GM12874 (cell line): ENCODE data around the gene SRCAP.

Source experiments
- TF ChIP-seq, protein P1 (sequence below): IDR thresholded peaks from 2 replicates; pipeline ENCODE4 v1.5.1; 2011; ENCODE audit warnings: low read depth, mild to moderate bottlenecking, control low read depth, low read length, moderate library complexity; ENCODE audit not compliant: insufficient read depth

Gene SRCAP

DNA sequence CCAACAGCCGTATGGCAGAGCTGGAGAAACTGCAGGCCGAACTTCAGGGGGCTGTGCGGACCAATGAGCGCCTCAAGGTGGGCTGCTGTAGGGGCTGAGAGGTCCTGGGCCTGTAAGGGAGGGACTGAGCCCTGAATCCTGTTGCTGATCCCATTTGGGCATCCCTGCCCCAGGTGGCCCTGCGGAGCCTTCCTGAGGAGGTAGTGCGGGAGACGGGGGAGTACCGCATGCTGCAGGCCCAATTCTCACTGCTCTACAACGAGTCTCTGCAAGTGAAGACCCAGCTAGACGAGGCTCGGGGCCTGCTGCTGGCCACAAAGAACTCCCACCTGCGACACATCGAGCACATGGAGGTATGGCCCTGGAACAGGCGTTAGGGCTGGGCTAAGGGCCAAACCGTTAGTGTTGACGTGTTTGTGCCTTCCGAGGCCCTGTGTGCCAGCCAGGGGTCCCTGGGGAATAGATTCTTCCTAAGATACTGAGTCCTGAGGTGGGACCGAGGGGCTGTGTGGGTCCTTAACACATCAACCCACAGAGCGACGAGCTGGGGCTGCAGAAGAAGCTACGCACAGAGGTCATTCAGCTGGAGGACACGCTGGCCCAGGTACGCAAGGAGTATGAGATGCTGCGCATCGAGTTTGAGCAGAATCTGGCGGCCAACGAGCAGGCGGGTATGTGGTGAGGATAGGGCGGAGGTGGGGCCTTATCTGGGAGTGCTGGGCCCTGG, 67.4 kb downstream of the SRCAP start:
- TF ChIP-seq, protein P1, sequence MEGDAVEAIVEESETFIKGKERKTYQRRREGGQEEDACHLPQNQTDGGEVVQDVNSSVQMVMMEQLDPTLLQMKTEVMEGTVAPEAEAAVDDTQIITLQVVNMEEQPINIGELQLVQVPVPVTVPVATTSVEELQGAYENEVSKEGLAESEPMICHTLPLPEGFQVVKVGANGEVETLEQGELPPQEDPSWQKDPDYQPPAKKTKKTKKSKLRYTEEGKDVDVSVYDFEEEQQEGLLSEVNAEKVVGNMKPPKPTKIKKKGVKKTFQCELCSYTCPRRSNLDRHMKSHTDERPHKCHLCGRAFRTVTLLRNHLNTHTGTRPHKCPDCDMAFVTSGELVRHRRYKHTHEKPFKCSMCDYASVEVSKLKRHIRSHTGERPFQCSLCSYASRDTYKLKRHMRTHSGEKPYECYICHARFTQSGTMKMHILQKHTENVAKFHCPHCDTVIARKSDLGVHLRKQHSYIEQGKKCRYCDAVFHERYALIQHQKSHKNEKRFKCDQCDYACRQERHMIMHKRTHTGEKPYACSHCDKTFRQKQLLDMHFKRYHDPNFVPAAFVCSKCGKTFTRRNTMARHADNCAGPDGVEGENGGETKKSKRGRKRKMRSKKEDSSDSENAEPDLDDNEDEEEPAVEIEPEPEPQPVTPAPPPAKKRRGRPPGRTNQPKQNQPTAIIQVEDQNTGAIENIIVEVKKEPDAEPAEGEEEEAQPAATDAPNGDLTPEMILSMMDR: no peak

DNA sequence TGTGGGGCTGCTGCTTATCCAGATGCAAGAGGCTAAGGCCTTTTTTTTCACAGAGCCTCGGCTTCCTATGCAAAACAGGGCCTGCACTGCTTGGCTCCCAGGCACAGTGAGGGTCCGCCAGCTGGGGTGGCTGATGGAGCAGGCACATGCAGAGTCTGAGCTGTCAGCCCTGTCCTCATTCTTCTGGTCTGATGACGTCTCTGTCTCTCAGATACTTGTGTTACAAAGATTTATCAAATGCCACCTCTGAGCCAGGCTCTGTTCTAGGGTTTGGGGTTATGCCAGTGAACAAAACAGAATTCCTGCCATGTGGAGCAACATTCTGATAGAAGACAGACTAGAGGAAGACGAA, 67.9 kb downstream of the SRCAP start:
- TF ChIP-seq, protein P1: no peak

DNA sequence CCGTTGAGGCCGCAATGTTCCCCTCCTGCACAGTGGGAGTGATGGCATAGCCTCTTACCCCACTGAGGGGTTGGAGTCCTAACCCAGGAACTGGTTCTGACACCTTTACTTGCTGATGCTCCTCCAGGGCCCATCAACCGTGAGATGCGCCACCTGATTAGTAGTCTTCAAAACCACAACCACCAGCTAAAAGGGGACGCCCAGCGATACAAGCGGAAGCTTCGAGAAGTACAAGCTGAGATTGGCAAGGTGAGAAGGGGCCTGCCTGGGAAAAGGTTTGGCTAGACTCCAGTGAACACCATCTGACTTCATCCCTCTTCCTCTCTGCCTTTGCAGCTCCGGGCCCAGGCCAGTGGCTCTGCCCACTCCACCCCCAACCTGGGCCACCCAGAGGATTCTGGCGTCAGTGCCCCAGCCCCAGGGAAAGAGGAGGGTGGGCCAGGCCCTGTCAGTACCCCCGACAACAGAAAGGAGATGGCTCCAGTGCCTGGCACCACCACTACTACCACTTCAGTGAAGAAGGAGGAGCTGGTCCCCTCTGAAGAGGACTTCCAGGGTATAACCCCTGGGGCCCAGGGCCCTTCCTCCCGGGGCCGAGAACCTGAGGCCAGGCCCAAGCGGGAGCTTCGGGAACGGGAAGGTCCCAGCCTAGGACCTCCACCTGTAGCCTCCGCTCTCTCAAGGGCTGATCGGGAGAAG, 68.9 kb downstream of the SRCAP start:
- TF ChIP-seq, protein P1: no peak

DNA sequence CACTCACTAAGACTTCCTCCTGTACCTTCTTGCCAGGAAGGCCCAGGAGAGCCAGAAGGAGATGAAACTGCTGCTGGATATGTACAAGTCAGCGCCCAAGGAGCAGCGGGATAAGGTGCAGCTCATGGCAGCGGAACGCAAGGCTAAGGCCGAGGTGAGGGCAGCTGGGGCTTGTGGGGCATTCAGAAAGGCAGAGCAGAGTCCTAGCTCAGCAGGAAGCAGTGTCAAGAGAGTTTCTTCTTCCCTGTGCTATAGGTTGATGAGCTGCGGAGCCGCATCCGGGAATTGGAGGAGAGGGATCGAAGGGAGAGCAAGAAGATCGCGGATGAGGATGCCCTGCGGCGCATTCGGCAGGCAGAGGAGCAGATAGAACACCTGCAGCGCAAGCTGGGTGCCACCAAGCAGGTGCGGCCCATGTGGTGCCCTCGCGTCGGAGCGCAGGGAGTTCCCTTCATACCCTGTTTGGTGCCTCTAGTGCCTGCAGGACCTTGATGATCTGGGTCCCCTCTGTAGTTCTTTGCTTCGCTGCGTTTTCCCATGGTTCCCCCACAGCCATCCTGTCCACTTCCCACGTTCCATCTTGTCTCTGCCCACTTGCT, 69.7 kb downstream of the SRCAP start:
- TF ChIP-seq, protein P1: no peak

DNA sequence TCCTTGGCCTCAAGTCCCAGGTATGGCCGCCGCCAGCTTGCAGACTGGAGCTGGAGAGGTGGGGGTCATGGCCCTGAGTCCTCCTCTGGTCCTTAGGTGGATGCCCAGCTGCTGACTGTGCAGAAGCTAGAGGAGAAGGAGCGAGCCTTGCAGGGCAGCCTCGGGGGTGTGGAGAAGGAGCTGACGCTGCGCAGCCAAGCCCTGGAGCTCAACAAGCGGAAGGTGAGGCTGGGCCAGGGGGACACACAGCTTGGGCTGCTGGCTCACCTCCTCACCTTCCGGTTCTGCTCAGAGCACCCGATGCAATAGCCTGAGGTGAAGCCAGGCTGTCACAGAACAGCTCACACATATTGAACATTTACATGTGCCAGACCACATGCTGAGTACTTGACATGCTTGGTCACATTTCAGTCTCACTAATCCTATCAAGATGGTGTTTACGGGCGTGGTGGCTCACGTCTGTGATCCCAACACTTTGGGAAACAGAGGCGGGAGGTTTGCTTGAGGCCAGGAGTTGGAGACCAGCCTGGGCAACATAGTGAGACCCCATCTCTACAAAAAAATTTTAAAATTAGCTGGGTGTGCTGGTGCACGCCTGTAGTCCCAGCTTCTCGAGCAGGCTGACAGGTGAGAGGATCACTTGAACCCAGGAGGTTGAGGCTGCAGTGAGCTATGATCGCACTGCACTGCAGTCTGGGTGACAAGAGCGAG, 70.6 kb downstream of the SRCAP start:
- TF ChIP-seq, protein P1: no peak

DNA sequence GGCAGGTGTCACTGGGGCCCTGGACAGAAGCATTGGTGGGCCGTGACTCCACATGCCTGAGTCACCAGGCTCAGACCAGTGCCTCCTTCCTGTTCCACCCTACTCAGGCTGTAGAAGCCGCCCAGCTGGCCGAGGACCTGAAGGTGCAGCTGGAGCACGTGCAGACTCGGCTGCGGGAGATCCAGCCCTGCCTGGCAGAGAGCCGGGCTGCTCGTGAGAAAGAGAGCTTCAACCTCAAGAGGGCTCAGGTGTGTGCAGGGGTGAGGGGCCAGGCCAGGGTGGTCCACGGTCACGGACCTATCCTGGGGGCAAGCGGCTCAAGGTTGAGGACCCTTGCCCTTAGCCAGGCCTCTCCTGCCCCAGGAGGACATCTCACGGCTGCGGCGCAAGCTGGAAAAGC, 72.8 kb downstream of the SRCAP start:
- TF ChIP-seq, protein P1: no peak

DNA sequence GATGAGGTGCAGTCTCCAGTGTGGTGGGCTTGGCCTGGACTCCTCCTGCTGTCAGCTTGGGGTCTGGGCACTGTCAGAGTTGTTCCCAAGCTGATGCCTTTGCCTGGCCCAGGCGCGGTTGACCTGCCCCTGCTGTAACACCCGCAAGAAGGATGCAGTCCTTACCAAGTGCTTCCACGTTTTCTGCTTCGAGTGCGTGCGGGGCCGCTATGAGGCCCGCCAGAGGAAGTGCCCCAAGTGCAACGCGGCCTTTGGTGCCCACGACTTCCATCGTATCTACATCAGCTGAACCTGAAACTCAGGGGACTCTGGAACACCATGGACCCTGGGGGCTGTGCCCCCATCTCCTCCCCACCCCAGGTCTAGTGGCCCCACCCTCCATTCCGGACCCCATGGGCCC, 74.9 kb downstream of the SRCAP start:
- TF ChIP-seq, protein P1: no peak
